Mesendoderm (in vitro differentiated cells): ENCODE data around the gene GNAL.

ENCODE experiments used
- DNase-seq: peaks from one replicate; pipeline ENCODE4 v3.0.0; 2013
- H2AK5ac ChIP-seq: 2 replicates; pipeline ENCODE4 v1.6.1; 2013; ENCODE audit warnings: low read length, inconsistent platforms
- H2BK120ac ChIP-seq: 2 replicates; pipeline ENCODE4 v1.6.1; 2013; ENCODE audit warnings: low read depth, mild to moderate bottlenecking, low read length, moderate library complexity, mixed read lengths
- H2BK15ac ChIP-seq: replicated peaks from 2 replicates; pipeline ENCODE4 v1.6.1; 2013; ENCODE audit warnings: low read depth, mild to moderate bottlenecking, moderate library complexity
- H2BK5ac ChIP-seq: 2 replicates; pipeline ENCODE4 v1.6.1; 2013; ENCODE audit warnings: low read length, inconsistent platforms
- H3K18ac ChIP-seq: 2 replicates; pipeline ENCODE4 v1.6.1; 2013; ENCODE audit warnings: mild to moderate bottlenecking, low read length, mixed read lengths
- H3K23ac ChIP-seq: one replicate; pipeline ENCODE4 v1.6.1; 2013; ENCODE audit warnings: low read length
- H3K27ac ChIP-seq: 2 replicates; pipeline ENCODE4 v1.5.1; 2013; ENCODE audit warnings: low read depth, mild to moderate bottlenecking, inconsistent platforms, low read length, moderate library complexity
- H3K27me3 ChIP-seq: 2 replicates; pipeline ENCODE4 v1.6.1; 2013; ENCODE audit warnings: low read length, control low read depth, mild to moderate bottlenecking, inconsistent platforms; ENCODE audit not compliant: insufficient read depth, poor library complexity
- H3K36me3 ChIP-seq: 2 replicates; pipeline ENCODE4 v1.6.1; 2013; ENCODE audit warnings: low read length, inconsistent platforms; ENCODE audit not compliant: control insufficient read depth, insufficient read depth
- H3K4ac ChIP-seq: one replicate; pipeline ENCODE4 v1.6.1; 2013; ENCODE audit warnings: low read depth, mild to moderate bottlenecking, low read length, moderate library complexity
- H3K4me1 ChIP-seq: 2 replicates; pipeline ENCODE4 v1.6.1; 2013; ENCODE audit warnings: low read depth, low read length, inconsistent platforms; ENCODE audit not compliant: control insufficient read depth
- H3K4me2 ChIP-seq: 2 replicates; pipeline ENCODE4 v1.6.1; 2013; ENCODE audit warnings: low read length
- H3K4me3 ChIP-seq: 2 replicates; pipeline ENCODE4 v1.5.1; 2013; ENCODE audit warnings: mild to moderate bottlenecking, low read length
- H3K56ac ChIP-seq: one replicate; pipeline ENCODE4 v1.6.1; 2013; ENCODE audit warnings: low read length
- H3K79me1 ChIP-seq: 2 replicates; pipeline ENCODE4 v1.6.1; 2013; ENCODE audit warnings: low read length, inconsistent platforms
- H3K79me2 ChIP-seq: 2 replicates; pipeline ENCODE4 v1.6.1; 2013; ENCODE audit warnings: mild to moderate bottlenecking, low read length; ENCODE audit not compliant: control insufficient read depth, insufficient read depth
- H3K9ac ChIP-seq: 2 replicates; pipeline ENCODE4 v1.6.1; 2013; ENCODE audit warnings: low read length, inconsistent platforms
- H4K5ac ChIP-seq: one replicate; pipeline ENCODE4 v1.6.1; 2013; ENCODE audit warnings: low read length
- H4K8ac ChIP-seq: one replicate; pipeline ENCODE4 v1.6.1; 2013; ENCODE audit warnings: low read depth, mild to moderate bottlenecking, control low read depth, low read length, moderate library complexity
- WGBS: extraction: QIAGEN DNeasy Blood & Tissue Kit; methylation state at CpG from one replicate; pipeline ENCODE4 v1.1.7; 2013; ENCODE audit warnings: low lambda C conversion rate, missing lambda C conversion rate; ENCODE audit not compliant: insufficient coverage; ENCODE audit errors: extremely low coverage; 5-methylcytosine and 5-hydroxymethylcytosine counted together

The GNAL gene

DNA sequence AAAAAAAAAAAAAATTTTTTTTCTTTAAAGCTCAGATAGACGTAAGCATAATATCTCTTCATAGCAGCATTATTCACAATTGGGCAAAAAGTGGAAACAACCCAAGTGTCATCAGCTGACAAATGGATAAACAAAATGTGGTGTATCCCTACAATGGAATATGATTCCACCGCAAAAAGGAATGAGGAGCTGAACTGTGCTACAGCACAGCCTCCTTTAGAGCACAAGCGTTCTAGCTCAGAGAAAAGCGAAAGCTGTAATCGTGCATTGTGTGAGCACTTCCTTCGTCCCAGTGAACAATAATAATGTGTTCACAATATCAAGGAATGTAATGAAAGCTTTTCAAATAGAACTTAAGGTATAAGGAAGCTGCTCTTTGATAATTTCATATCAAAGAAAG, 150.5 kb downstream of the GNAL start:
- H3K23ac ChIP-seq: no peak overlapping the region
- WGBS: no CpG with 5 or more reads among the region's 6 CpGs

DNA sequence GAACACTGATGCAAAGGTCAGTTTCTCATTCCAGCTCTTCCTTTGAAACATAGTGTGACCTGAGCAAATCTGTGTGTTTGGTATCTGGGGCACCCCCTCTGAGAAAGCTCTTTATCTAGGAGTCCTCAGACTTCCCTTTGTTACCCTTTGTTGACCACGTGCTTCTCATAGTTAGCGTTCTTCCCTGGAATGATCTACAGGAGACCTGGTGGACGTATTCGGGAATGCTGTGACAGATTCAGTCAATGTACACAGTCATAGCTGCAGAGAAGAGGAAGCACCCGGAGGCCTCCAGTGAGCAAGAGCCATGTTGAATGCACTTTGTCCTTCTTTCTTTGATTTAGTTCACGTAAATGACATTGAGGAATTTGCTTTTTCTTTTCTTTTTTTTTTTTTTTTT, 151.4 kb downstream of the GNAL start:
- H3K4me3 ChIP-seq: no peak overlapping the region
- no peak overlapping the region for H3K27ac ChIP-seq
- H2AK5ac ChIP-seq: no peak overlapping the region
- no peak overlapping the region for H4K5ac ChIP-seq
- H3K4me2 ChIP-seq: no peak overlapping the region
- H4K8ac ChIP-seq: no peak overlapping the region
- DNase-seq: peak; percentile 82
- no peak overlapping the region for H2BK15ac ChIP-seq
- no peak overlapping the region for H3K23ac ChIP-seq
- no peak overlapping the region for H2BK5ac ChIP-seq
- WGBS: no CpG with 5 or more reads among the region's 6 CpGs
- no peak overlapping the region for H3K9ac ChIP-seq
- H3K4ac ChIP-seq: peak overlapping the region; percentile 7
- no peaks in the 10 kb centered on the region for H3K79me2 ChIP-seq
- no peak overlapping the region for H2BK120ac ChIP-seq
- no peaks in the 10 kb centered on the region for H3K27me3 ChIP-seq
- H3K79me1 ChIP-seq: no peaks in the 10 kb centered on the region
- no peaks in the 10 kb centered on the region for H3K36me3 ChIP-seq
- H3K4me1 ChIP-seq: no peaks in the 10 kb centered on the region
- H3K18ac ChIP-seq: no peak overlapping the region
- no peak overlapping the region for H3K56ac ChIP-seq

More for the DNA sequence above, 150.5 kb downstream of the GNAL start:
- Histone ChIP-seq H3K9ac (no peak overlapping the region), H3K36me3 (no peaks in the 10 kb centered on the region), H2AK5ac (no peak overlapping the region), H3K4me3 (no peak overlapping the region), H4K5ac (no peak overlapping the region), H2BK15ac (no peak overlapping the region), H3K18ac (no peak overlapping the region), H3K56ac (no peak overlapping the region), H3K79me1 (no peaks in the 10 kb centered on the region), H4K8ac (no peak overlapping the region), H2BK5ac (no peak overlapping the region), H3K4me1 (no peaks in the 10 kb centered on the region), H3K27ac (no peak overlapping the region), H3K27me3 (no peaks in the 10 kb centered on the region), H3K4ac (no peak overlapping the region), H3K79me2 (no peaks in the 10 kb centered on the region), H3K4me2 (no peak overlapping the region), H2BK120ac (no peak overlapping the region)
- no peak for DNase-seq

DNA sequence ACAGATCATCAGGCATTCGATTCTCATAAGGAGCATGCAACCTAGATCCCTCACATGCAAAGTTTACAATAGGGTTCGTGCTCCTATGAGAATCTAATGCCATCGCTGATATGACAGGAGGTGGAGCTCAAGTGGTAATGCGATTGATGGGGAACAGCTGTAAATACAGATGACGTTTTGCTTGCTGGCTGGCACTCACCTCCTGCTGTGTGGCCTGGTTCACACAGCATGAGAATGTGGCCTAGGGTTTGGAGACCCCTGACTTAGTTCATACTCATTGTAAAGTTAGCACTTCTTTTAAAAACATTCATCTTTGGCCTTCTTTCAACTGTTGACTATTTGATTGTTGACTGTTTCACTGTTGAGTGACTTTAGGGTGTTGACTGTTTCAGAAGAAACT, 153.5 kb downstream of the GNAL start:
- Histone ChIP-seq H3K4ac (no peak overlapping the region), H3K4me3 (no peak overlapping the region), H3K79me2 (no peaks in the 10 kb centered on the region), H3K27ac (no peak overlapping the region), H2BK15ac (no peak overlapping the region), H3K4me2 (no peak overlapping the region), H2BK120ac (no peak overlapping the region), H3K4me1 (no peaks in the 10 kb centered on the region), H4K5ac (no peak overlapping the region), H3K56ac (no peak overlapping the region), H2AK5ac (no peak overlapping the region), H3K18ac (no peak overlapping the region), H3K36me3 (no peaks in the 10 kb centered on the region), H3K27me3 (no peaks in the 10 kb centered on the region), H2BK5ac (no peak overlapping the region), H3K23ac (no peak overlapping the region), H4K8ac (no peak overlapping the region), H3K9ac (no peak overlapping the region), H3K79me1 (no peaks in the 10 kb centered on the region)
- no peak for DNase-seq
- no CpG with 5 or more reads among the region's 5 CpGs for WGBS

DNA sequence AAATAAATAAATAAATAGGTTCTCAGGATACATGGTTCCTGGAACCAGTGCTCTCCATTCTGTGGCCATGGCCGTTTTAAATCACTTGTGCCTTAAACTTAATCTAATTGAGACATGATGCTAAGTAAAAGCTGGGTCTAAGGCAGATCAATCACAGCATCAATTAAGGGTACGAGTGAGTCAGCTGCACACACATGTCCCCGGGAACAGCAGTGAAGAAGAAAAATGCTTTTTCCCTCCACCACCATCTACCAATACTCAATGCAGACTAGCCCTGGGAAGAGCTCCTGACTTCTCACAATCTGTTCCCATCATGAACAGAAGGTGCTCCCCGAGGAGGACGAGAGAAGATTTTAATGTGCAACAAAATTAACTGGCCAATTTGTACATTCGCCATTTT, 155.4 kb downstream of the GNAL start:
- no peak overlapping the region for H4K5ac ChIP-seq
- no CpG with 5 or more reads among the region's 6 CpGs for WGBS
- no peak overlapping the region for H3K56ac ChIP-seq
- no peak overlapping the region for H4K8ac ChIP-seq
- H2BK120ac ChIP-seq: no peak overlapping the region
- H3K79me2 ChIP-seq: no peaks in the 10 kb centered on the region
- no peak overlapping the region for H2BK5ac ChIP-seq
- no peak overlapping the region for H3K23ac ChIP-seq
- H2BK15ac ChIP-seq: no peak overlapping the region
- H3K79me1 ChIP-seq: no peaks in the 10 kb centered on the region
- H3K9ac ChIP-seq: no peak overlapping the region
- H3K27me3 ChIP-seq: no peaks in the 10 kb centered on the region
- H3K36me3 ChIP-seq: no peaks in the 10 kb centered on the region
- no peak overlapping the region for H3K4me2 ChIP-seq
- no peak overlapping the region for H2AK5ac ChIP-seq
- DNase-seq: no peak
- no peak overlapping the region for H3K18ac ChIP-seq
- H3K4me3 ChIP-seq: no peak overlapping the region
- no peak overlapping the region for H3K4ac ChIP-seq
- no peak overlapping the region for H3K27ac ChIP-seq
- H3K4me1 ChIP-seq: no peaks in the 10 kb centered on the region

DNA sequence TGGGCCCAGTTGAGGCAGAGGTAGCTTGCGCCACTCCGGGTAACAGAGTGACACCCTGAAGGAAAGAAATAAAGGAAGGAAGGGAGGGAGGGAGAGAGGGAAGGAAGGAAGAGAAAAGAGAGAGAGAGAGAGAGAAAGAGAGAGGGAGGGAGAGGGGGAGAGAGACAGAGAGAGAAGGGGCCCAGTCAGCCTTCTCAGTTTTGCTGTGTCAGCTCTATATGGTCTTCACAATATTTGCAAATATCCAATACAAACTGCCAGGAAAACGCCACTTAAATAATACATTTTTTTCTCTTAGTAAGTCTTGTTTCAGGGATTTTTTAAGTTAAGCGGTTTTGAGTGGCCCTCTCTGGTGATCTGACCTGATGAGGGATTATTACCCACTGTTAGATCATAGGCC, 156.6 kb downstream of the GNAL start:
- no peak overlapping the region for H3K9ac ChIP-seq
- no peak for DNase-seq
- no peak overlapping the region for H3K4me2 ChIP-seq
- no peak overlapping the region for H2BK120ac ChIP-seq
- H4K8ac ChIP-seq: no peak overlapping the region
- H2BK5ac ChIP-seq: no peak overlapping the region
- H3K27ac ChIP-seq: no peak overlapping the region
- no peak overlapping the region for H3K4me3 ChIP-seq
- H2BK15ac ChIP-seq: no peak overlapping the region
- H3K4me1 ChIP-seq: peaks cover 1% of the 10 kb centered on the region
- WGBS: no CpG with 5 or more reads among the region's 4 CpGs
- H3K36me3 ChIP-seq: no peaks in the 10 kb centered on the region
- H3K18ac ChIP-seq: no peak overlapping the region
- H3K23ac ChIP-seq: no peak overlapping the region
- H3K79me2 ChIP-seq: no peaks in the 10 kb centered on the region
- no peak overlapping the region for H2AK5ac ChIP-seq
- H4K5ac ChIP-seq: no peak overlapping the region
- no peak overlapping the region for H3K56ac ChIP-seq
- no peaks in the 10 kb centered on the region for H3K79me1 ChIP-seq
- no peaks in the 10 kb centered on the region for H3K27me3 ChIP-seq
- H3K4ac ChIP-seq: no peak overlapping the region

DNA sequence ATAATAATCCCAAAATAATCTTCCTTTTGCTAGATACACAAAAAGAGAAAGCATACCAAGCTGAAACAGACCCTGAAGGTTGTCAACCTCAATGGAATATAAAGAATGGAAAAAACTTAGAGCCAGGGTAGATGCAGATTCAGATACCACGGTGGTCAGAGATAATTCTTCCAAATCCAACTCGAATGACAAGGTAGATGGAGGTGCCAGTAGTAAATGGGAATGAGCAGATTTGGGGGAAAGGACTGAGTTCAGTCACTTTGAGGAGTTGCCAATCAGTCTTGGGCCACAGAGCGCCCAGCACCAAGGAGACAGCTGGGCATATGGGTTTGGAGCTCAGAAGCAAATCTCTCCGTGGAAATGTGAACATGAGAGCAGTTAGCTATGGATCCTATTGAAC, 158.7 kb downstream of the GNAL start:
- Histone ChIP-seq H4K5ac (no peak overlapping the region), H3K4me2 (no peak overlapping the region)

More for the DNA sequence above, 158.7 kb downstream of the GNAL start:
- Histone ChIP-seq H3K27ac (no peak overlapping the region), H3K4me1 (peaks cover 1% of the 10 kb centered on the region), H3K56ac (no peak overlapping the region), H3K36me3 (no peaks in the 10 kb centered on the region), H3K27me3 (no peaks in the 10 kb centered on the region), H2AK5ac (no peak overlapping the region), H3K9ac (no peak overlapping the region), H3K79me1 (peaks cover 5% of the 10 kb centered on the region), H4K8ac (no peak overlapping the region), H3K4ac (no peak overlapping the region), H2BK15ac (no peak overlapping the region), H2BK120ac (no peak overlapping the region), H3K4me3 (no peak overlapping the region), H2BK5ac (no peak overlapping the region), H3K18ac (no peak overlapping the region), H3K23ac (no peak overlapping the region), H3K79me2 (peaks cover 12% of the 10 kb centered on the region)
- DNase-seq: no peak
- no CpG with 5 or more reads among the region's 4 CpGs for WGBS
